CD4-positive, alpha-beta memory T cell (primary cell): ENCODE results near the gene ADGRF4. TPM values are rescaled to one million over a fixed set of nuclear protein-coding genes. Genes with fewer than 3 reads are reported as not detected.

ENCODE experiments used
- CTCF ChIA-PET: fragments of 350-600 bp; sonication (Branson Sonifier 250); formaldehyde crosslinking; loops from one replicate; lab custom pipeline; 2021; ENCODE audit warnings: inconsistent platforms; ENCODE audit not compliant: partially characterized antibody; lab: Charles Lee
- POLR2A ChIA-PET: fragments of 350-600 bp; sonication (Branson Sonifier 250); formaldehyde crosslinking; loops from one replicate; lab custom pipeline; 2021; ENCODE audit not compliant: partially characterized antibody; lab: Charles Lee
- DNase-seq, 5 donors: peaks; one replicate each; pipeline versions ENCODE4 v3.0.0 to v3.0.0-alpha.2; 2020 to 2022; ENCODE audit warnings: mixed read lengths in 1 of 5
- H3K27ac ChIP-seq: one replicate; pipeline ENCODE4 v1.7.0; 2013; ENCODE audit warnings: low read depth, low read length
- H3K27me3 ChIP-seq: 2 replicates; pipeline ENCODE4 v1.7.0; 2013; ENCODE audit warnings: mild to moderate bottlenecking, low read length, moderate library complexity; ENCODE audit not compliant: insufficient read depth
- H3K36me3 ChIP-seq: 2 replicates; pipeline ENCODE4 v1.7.0; 2013; ENCODE audit warnings: mild to moderate bottlenecking, low read length, moderate library complexity; ENCODE audit not compliant: insufficient read depth
- H3K4me1 ChIP-seq: 2 replicates; pipeline ENCODE4 v1.7.0; 2013; ENCODE audit warnings: mild to moderate bottlenecking, low read length, moderate library complexity; ENCODE audit not compliant: insufficient read depth
- H3K4me3 ChIP-seq, 2 donors: one replicate each; pipeline ENCODE4 v1.7.0; 2013; ENCODE audit warnings: low read length in 2 of 2, mild to moderate bottlenecking in 1 of 2
- H3K9me3 ChIP-seq, 2 donors: one replicate each; pipeline ENCODE4 v1.7.0; 2013; ENCODE audit warnings: low read length in 2 of 2, control low read depth in 1 of 2; ENCODE audit not compliant: control insufficient read depth in 1 of 2
- H3K27ac Mint-ChIP-seq, 7 donors: one replicate each; pipeline ENCODE4 v1.8.0; 2020 to 2021; ENCODE audit warnings: mixed read lengths in 7 of 7, mild to moderate bottlenecking in 6 of 7, inconsistent platforms in 3 of 7, moderate library complexity in 3 of 7
- H3K27me3 Mint-ChIP-seq, 2 donors: one replicate each; pipeline ENCODE4 v1.8.0; 2020 to 2021; ENCODE audit warnings: mixed read lengths in 2 of 2
- H3K36me3 Mint-ChIP-seq, 2 donors: one replicate each; pipeline ENCODE4 v1.8.0; 2020 to 2021; ENCODE audit warnings: mixed read lengths in 2 of 2, inconsistent platforms in 1 of 2, mild to moderate bottlenecking in 1 of 2
- H3K4me1 Mint-ChIP-seq, 4 donors: one replicate each; pipeline ENCODE4 v1.8.0; 2020 to 2021; ENCODE audit warnings: mixed read lengths in 4 of 4, mild to moderate bottlenecking in 1 of 4
- H3K4me3 Mint-ChIP-seq, 8 donors: one replicate each; pipeline ENCODE4 v1.8.0; 2020 to 2021; ENCODE audit warnings: mixed read lengths in 8 of 8, mild to moderate bottlenecking in 7 of 8, moderate library complexity in 6 of 8, inconsistent platforms in 3 of 8
- H3K9me3 Mint-ChIP-seq, 8 donors: one replicate each; pipeline ENCODE4 v1.8.0; 2020 to 2021; ENCODE audit warnings: mixed read lengths in 8 of 8, mild to moderate bottlenecking in 5 of 8, inconsistent platforms in 3 of 8, moderate library complexity in 1 of 8
- intact Hi-C: fragments of 100-400 bp; cut with micrococcal nuclease; formaldehyde crosslinking; loops from one replicate; pipeline ENCODE4 v1.15.1; 2023
- polyA plus RNA-seq, 2 donors: library from polyadenylated mRNA; unstranded; fragments of 300-500 nt; fragmentation: Illumina TruSeq; gene quantifications; one replicate each; pipeline ENCODE4 v1.2.3, GENCODE V29; 2021
- total RNA-seq, 2 experiments: library from RNA; stranded (reverse); gene quantifications; one replicate each; pipeline ENCODE4 v1.2.3, GENCODE V29; 2021

The ADGRF4 gene
- total and polyA plus RNA-seq, 4 experiments from 2014 or later: not detected

DNA sequence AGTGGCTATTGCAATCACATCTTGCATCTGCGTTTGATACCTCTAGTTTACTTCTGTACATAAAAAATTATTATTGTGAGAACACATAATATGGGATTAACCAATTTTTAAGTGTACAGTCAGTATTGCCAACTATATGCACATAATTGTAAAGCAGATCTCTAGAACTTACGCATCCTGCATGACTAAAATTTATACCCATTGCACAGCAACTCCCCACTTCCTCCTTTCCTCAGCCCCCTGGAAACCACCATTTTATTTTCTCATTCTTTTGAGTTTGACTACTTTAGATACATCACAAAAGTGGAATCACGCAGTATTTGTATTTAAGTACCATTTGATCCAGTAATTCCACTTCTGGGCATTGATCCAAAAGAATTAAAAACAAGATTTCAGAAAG is 64.1 kb downstream of the ADGRF4 start:
- Histone ChIP-seq H3K9me3 (no peaks in the 10 kb centered on the region), H3K36me3 (no peaks in the 10 kb centered on the region), H3K4me3 (no peak overlapping the region), H3K4me1 (no peaks in the 10 kb centered on the region), H3K27ac (no peak overlapping the region), H3K27me3 (no peaks in the 10 kb centered on the region)
- Mint-ChIP-seq H3K27me3 (peaks cover 3 to 12% of the 10 kb centered on the region in 2 donors), H3K4me1 (peaks cover 0 to 3% (median 0%) of the 10 kb centered on the region in 4 donors), H3K27ac (no peak overlapping the region), H3K36me3 (no peaks in the 10 kb centered on the region), H3K4me3 (no peak overlapping the region), H3K9me3 (peaks cover 0 to 7% (median 3%) of the 10 kb centered on the region in 8 donors)
- POLR2A ChIA-PET: no interaction called here
- no peak for DNase-seq
- intact Hi-C loops: no loop called here
- CTCF ChIA-PET: no interaction called here

DNA sequence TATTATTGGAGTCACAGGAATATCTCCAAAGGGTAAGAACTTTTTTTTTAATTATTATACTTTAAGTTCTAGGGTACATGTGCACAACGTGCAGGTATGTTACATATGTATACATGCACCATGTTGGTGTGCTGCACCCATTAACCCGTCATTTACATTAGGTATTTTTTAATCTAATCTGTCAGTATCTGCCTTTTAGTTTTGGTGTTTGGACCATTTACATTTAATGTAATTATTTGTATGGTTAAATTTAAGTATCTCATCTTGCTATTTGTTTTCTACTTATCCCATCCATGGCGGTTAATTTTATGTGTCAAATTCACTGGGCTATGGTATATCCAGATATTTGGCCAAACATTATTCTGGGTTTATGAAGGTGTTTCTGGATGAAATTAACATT is 68.1 kb downstream of the ADGRF4 start:
- no peaks in the 10 kb centered on the region for H3K36me3 Mint-ChIP-seq
- Histone ChIP-seq H3K9me3 (no peaks in the 10 kb centered on the region), H3K27ac (no peak overlapping the region), H3K4me3 (no peak overlapping the region), H3K27me3 (no peaks in the 10 kb centered on the region), H3K4me1 (no peaks in the 10 kb centered on the region), H3K36me3 (no peaks in the 10 kb centered on the region)
- intact Hi-C loops: no loop called here
- H3K4me1 Mint-ChIP-seq: peaks cover 0 to 3% (median 0%) of the 10 kb centered on the region in 4 donors
- H3K27ac Mint-ChIP-seq: no peak overlapping the region
- POLR2A ChIA-PET: no interaction called here
- no peak for DNase-seq
- H3K27me3 Mint-ChIP-seq: peaks cover 3 to 10% of the 10 kb centered on the region in 2 donors
- H3K9me3 Mint-ChIP-seq: peaks cover 0 to 7% (median 3%) of the 10 kb centered on the region in 8 donors
- CTCF ChIA-PET: interaction anchor here (1.0 kb wide), 1 partner anchor 33 kb away, joined by 3 read pairs; no protein-coding TSS in a partner anchor
- H3K4me3 Mint-ChIP-seq: no peak overlapping the region

GRCh38 chr6:47767102-47767501 is 68.7 kb downstream of the ADGRF4 start:
- Histone ChIP-seq H3K4me3 (no peak overlapping the region), H3K36me3 (no peaks in the 10 kb centered on the region), H3K4me1 (no peaks in the 10 kb centered on the region), H3K27ac (no peak overlapping the region), H3K27me3 (no peaks in the 10 kb centered on the region), H3K9me3 (no peaks in the 10 kb centered on the region)
- DNase-seq: no peak
- Mint-ChIP-seq H3K27ac (no peak overlapping the region), H3K4me3 (no peak overlapping the region), H3K4me1 (peaks cover 0 to 3% (median 0%) of the 10 kb centered on the region in 4 donors), H3K27me3 (peaks cover 3 to 10% of the 10 kb centered on the region in 2 donors), H3K36me3 (no peaks in the 10 kb centered on the region), H3K9me3 (peaks cover 0 to 7% (median 3%) of the 10 kb centered on the region in 8 donors)
- intact Hi-C loops: no loop called here
- CTCF ChIA-PET: no interaction called here
- POLR2A ChIA-PET: no interaction called here

DNA sequence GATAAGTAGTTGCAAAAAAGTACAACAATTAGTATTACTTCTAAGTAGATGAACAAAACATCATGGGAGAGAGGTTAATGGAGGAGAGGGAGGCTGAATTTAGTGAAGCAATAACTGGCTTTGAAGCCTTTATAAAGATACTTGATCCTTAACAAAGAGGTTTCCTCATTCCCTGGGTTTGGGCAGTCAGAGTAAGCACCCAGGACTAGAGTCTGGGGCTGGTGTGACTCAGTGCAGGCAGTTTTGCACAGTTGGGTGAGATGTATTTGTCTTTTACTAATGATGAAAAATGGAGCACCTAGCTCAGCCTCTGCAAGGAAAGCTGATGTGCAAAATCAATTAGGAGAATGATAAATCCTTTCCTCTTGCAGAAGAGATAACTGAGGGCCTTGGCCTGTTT is 71.6 kb downstream of the ADGRF4 start:
- no peaks in the 10 kb centered on the region for H3K27me3 ChIP-seq
- no peak overlapping the region for H3K27ac ChIP-seq
- no peaks in the 10 kb centered on the region for H3K4me1 ChIP-seq
- no peak for DNase-seq
- H3K4me1 Mint-ChIP-seq: no peaks in the 10 kb centered on the region
- ChIA-PET POLR2A (no interaction called here), CTCF (no interaction called here)
- intact Hi-C loops: no loop called here
- H3K27ac Mint-ChIP-seq: no peak overlapping the region
- H3K4me3 Mint-ChIP-seq: no peak overlapping the region
- peaks cover 0 to 4% of the 10 kb centered on the region in 2 donors for H3K27me3 Mint-ChIP-seq
- H3K4me3 ChIP-seq: no peak overlapping the region
- H3K36me3 Mint-ChIP-seq: no peaks in the 10 kb centered on the region
- H3K36me3 ChIP-seq: no peaks in the 10 kb centered on the region
- H3K9me3 ChIP-seq: no peaks in the 10 kb centered on the region
- peaks cover 0 to 7% (median 3%) of the 10 kb centered on the region in 8 donors for H3K9me3 Mint-ChIP-seq

Other genes starting within 250 kb of the ADGRF4 start
- gene CD2AP, start 220.8 kb upstream of the ADGRF4 start, total RNA-seq: 10 to 100 TPM; 25.7 to 25.8 TPM
- gene CD2AP, start 220.8 kb upstream of the ADGRF4 start, polyA plus RNA-seq: 1 to 10 TPM; 3.5 to 8.4 TPM
- gene OPN5, start 83.5 kb downstream of the ADGRF4 start, total RNA-seq: not detected
- gene OPN5, start 83.5 kb downstream of the ADGRF4 start, polyA plus RNA-seq: not detected